Measurements from ENCODE around the gene BNC2.

- no peak for TF ChIP-seq CTCF (IDR thresholded peaks at IDR 0.05)
- no peak for TF ChIP-seq POLR2A (IDR thresholded peaks at IDR 0.05)
- no peak for TF ChIP-seq EP300 (IDR thresholded peaks at IDR 0.05; ENCODE audit: low read depth)
Observed at GRCh38 chr9:16680541-16680940, 189.9 kb downstream of the BNC2 start.
